ENCODE measurements around the gene MOCOS.

GRCh38 chr18:36201765-36202164 is 14.5 kb downstream of the MOCOS start:
- TF ChIP-seq MAX (IDR thresholded peaks at IDR 0.05): no peak
- no peak for TF ChIP-seq EGR1 (IDR thresholded peaks at IDR 0.05; ENCODE audit: low read depth)
- TF ChIP-seq EZH2phosphoT487 (IDR thresholded peaks at IDR 0.05; ENCODE audit: borderline replicate concordance): no peak
- TF ChIP-seq TCF7L2 (IDR thresholded peaks at IDR 0.05; ENCODE audit: borderline replicate concordance, extremely low read depth, insufficient read depth, insufficient read length): no peak
- no peak for TF ChIP-seq EZH2 (IDR thresholded peaks at IDR 0.05)
- no peak for TF ChIP-seq CTCF (IDR thresholded peaks at IDR 0.05 in 2 of 3, conservative IDR thresholded peaks at IDR 0.05 in 1 of 3; ENCODE audit: borderline replicate concordance in 1 of 3, insufficient read depth in 1 of 3, low read depth in 2 of 3, low read length in 2 of 3)
